ENCODE results near the gene KAT6B.

DNA sequence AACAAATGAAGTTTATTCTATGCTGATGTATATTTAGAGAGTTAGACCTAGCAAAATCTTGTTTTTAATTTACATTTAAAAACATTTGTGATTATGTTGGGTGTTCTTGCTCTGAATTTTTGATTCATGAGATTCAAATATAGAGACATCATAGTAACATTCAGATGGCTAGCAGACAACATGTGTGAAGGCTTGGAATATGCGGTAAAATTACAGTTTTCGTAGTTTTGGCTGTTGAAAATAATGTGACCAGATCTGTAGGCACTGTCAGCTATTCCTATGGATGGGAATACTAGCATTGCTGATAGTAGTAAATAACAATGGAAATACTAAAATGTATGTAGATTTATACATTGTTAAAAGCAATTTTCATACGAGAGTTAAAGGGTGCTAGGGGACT is 131.9 kb downstream of the KAT6B start:
- TF ChIP-seq, protein P1, sequence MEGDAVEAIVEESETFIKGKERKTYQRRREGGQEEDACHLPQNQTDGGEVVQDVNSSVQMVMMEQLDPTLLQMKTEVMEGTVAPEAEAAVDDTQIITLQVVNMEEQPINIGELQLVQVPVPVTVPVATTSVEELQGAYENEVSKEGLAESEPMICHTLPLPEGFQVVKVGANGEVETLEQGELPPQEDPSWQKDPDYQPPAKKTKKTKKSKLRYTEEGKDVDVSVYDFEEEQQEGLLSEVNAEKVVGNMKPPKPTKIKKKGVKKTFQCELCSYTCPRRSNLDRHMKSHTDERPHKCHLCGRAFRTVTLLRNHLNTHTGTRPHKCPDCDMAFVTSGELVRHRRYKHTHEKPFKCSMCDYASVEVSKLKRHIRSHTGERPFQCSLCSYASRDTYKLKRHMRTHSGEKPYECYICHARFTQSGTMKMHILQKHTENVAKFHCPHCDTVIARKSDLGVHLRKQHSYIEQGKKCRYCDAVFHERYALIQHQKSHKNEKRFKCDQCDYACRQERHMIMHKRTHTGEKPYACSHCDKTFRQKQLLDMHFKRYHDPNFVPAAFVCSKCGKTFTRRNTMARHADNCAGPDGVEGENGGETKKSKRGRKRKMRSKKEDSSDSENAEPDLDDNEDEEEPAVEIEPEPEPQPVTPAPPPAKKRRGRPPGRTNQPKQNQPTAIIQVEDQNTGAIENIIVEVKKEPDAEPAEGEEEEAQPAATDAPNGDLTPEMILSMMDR (IDR thresholded peaks at IDR 0.05) = no peak
- TF ChIP-seq POLR2AphosphoS5 (IDR thresholded peaks at IDR 0.05) (no peak), POLR2A (IDR thresholded peaks at IDR 0.05; ENCODE audit: low read depth) (no peak)
